PFSK-1 (cell line): ENCODE measurements around the gene NRDE2.

Source experiments
- FOXP2 ChIP-seq: optimal IDR thresholded peaks from 2 replicates; pipeline ENCODE3; 2011; ENCODE audit warnings: borderline replicate concordance, control low read depth, inconsistent platforms; ENCODE audit not compliant: insufficient read depth; ENCODE audit errors: extremely low read length, extremely low read depth
- POLR2AphosphoS5 ChIP-seq: IDR thresholded peaks from 2 replicates; pipeline ENCODE4 v1.6.1; 2012; ENCODE audit warnings: low read depth, mild to moderate bottlenecking, control low read depth, low read length, moderate library complexity
- TAF1 ChIP-seq: IDR thresholded peaks from 2 replicates; pipeline ENCODE4 v1.6.1; 2012; ENCODE audit warnings: low read length, control low read depth, borderline replicate concordance; ENCODE audit not compliant: insufficient read depth
- TF ChIP-seq, protein P1 (sequence below), 2 experiments: IDR thresholded peaks; 2 replicates each; pipeline versions ENCODE4 v1.6.1 to v1.8.0; 2011 to 2012; ENCODE audit warnings: low read depth in 2 of 2, low read length in 2 of 2, control low read depth in 1 of 2, inconsistent platforms in 1 of 2, mild to moderate bottlenecking in 1 of 2, moderate library complexity in 1 of 2; ENCODE audit not compliant: insufficient read depth in 1 of 2

DNA sequence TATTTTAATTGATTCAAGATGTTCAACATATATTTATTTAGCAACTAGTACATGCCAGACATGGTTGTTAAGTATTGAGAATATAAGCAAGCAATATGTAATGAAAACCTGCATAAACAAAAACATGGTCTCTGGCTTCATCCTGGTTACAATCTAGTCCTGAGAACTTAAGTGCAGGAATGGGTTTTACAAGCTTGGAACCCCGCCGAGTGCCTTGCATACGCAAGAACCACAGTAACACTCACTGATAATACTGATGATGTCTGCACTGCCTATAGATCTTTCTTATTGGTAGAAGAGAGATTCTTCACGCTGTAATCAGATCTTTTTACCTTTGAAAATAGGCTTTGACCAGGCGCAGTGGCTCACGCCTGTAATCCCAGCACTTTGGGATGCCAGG is 42.1 kb upstream of the NRDE2 start:
- TF ChIP-seq, protein P1, sequence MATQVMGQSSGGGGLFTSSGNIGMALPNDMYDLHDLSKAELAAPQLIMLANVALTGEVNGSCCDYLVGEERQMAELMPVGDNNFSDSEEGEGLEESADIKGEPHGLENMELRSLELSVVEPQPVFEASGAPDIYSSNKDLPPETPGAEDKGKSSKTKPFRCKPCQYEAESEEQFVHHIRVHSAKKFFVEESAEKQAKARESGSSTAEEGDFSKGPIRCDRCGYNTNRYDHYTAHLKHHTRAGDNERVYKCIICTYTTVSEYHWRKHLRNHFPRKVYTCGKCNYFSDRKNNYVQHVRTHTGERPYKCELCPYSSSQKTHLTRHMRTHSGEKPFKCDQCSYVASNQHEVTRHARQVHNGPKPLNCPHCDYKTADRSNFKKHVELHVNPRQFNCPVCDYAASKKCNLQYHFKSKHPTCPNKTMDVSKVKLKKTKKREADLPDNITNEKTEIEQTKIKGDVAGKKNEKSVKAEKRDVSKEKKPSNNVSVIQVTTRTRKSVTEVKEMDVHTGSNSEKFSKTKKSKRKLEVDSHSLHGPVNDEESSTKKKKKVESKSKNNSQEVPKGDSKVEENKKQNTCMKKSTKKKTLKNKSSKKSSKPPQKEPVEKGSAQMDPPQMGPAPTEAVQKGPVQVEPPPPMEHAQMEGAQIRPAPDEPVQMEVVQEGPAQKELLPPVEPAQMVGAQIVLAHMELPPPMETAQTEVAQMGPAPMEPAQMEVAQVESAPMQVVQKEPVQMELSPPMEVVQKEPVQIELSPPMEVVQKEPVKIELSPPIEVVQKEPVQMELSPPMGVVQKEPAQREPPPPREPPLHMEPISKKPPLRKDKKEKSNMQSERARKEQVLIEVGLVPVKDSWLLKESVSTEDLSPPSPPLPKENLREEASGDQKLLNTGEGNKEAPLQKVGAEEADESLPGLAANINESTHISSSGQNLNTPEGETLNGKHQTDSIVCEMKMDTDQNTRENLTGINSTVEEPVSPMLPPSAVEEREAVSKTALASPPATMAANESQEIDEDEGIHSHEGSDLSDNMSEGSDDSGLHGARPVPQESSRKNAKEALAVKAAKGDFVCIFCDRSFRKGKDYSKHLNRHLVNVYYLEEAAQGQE (IDR thresholded peaks at IDR 0.05; ENCODE audit: insufficient read depth in 1 of 2, low read depth in 2 of 2, low read length in 2 of 2), result no peak
- TF ChIP-seq POLR2AphosphoS5 (no peak), TAF1 (no peak), FOXP2 (no peak)
